Measurements from ENCODE around the gene ATP10D. TPM values are rescaled to one million over a fixed set of nuclear protein-coding genes. Genes with fewer than 3 reads are reported as not detected.

The ATP10D gene
- polyA plus RNA-seq, 1 of the 3 experiments (the other 2 are of a cell fraction) = 7.9 TPM

DNA sequence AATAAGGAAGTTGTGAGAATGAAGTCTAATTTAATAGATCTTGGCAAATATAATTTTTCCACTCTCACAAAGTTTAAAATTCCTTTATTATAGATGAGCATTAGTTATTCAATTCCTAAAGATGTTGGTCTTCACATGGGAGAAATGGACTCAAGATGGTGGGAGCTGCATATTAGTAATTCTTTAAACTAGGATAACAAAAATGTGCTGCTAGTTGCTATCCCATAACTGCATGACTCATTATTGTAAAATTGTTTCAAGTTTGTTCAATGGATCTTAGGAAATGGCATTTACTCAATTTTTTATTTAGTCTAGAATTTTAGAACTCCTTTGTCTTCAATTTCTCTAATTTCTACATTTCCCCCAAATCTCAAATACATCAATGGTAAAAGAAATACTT is 155.8 kb downstream of the ATP10D start:
- Histone ChIP-seq H3K9me3 (no peaks in the 10 kb centered on the region), H3K4me2 (no peak overlapping the region), H3K27me3 (ENCODE audit: insufficient read depth) (no peaks in the 10 kb centered on the region), H3K4me3 (ENCODE audit: low read depth in 2 of 2, low read length in 1 of 2) (no peak overlapping the region), H3K79me2 (ENCODE audit: insufficient read depth) (no peaks in the 10 kb centered on the region), H3K4me1 (ENCODE audit: control insufficient read depth in 1 of 2, insufficient read depth in 2 of 2, low read depth in 1 of 2, low read length in 1 of 2) (peaks cover 4 to 12% of the 10 kb centered on the region in 2 experiments; a peak in 3 of 4 replicates), H2AFZ (ENCODE audit: low read depth) (no peak overlapping the region), H3K9me2 (no peaks in the 10 kb centered on the region), H3F3A (replicated peaks; ENCODE audit: insufficient read depth) (no peaks in the 10 kb centered on the region), H3K9ac (no peak overlapping the region), H4K20me1 (ENCODE audit: insufficient read depth) (no peaks in the 10 kb centered on the region), H3K36me3 (replicated peaks in 1 of 2; ENCODE audit: control insufficient read depth in 1 of 2, insufficient read depth in 2 of 2, low read length in 1 of 2) (no peaks in the 10 kb centered on the region), H3K27ac (ENCODE audit: low read depth in 2 of 2, low read length in 1 of 2) (no peak overlapping the region)
- TF ChIP-seq NRF1 (IDR thresholded peaks at IDR 0.05; ENCODE audit: low read depth, low read length) = no peak
- TF ChIP-seq GABPA (IDR thresholded peaks at IDR 0.05; ENCODE audit: low read depth) = no peak
- no peak for TF ChIP-seq EP300 (IDR thresholded peaks at IDR 0.05; ENCODE audit: borderline replicate concordance in 1 of 2, low read depth in 1 of 2, low read length in 1 of 2)
- TF ChIP-seq, protein P1, sequence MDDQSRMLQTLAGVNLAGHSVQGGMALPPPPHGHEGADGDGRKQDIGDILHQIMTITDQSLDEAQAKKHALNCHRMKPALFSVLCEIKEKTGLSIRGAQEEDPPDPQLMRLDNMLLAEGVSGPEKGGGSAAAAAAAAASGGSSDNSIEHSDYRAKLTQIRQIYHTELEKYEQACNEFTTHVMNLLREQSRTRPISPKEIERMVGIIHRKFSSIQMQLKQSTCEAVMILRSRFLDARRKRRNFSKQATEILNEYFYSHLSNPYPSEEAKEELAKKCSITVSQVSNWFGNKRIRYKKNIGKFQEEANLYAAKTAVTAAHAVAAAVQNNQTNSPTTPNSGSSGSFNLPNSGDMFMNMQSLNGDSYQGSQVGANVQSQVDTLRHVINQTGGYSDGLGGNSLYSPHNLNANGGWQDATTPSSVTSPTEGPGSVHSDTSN (IDR thresholded peaks at IDR 0.05) = no peak
- no peak for TF ChIP-seq POLR2AphosphoS5 (IDR thresholded peaks at IDR 0.05; ENCODE audit: low read depth, low read length)
- no peak for TF ChIP-seq FOXM1 (IDR thresholded peaks at IDR 0.05; ENCODE audit: low read depth)
- TF ChIP-seq RFX5 (IDR thresholded peaks at IDR 0.05; ENCODE audit: low read length) = no peak
- no peak for TF ChIP-seq EZH2phosphoT487 (IDR thresholded peaks at IDR 0.05; ENCODE audit: borderline replicate concordance, low read depth)
- TF ChIP-seq, protein P2, sequence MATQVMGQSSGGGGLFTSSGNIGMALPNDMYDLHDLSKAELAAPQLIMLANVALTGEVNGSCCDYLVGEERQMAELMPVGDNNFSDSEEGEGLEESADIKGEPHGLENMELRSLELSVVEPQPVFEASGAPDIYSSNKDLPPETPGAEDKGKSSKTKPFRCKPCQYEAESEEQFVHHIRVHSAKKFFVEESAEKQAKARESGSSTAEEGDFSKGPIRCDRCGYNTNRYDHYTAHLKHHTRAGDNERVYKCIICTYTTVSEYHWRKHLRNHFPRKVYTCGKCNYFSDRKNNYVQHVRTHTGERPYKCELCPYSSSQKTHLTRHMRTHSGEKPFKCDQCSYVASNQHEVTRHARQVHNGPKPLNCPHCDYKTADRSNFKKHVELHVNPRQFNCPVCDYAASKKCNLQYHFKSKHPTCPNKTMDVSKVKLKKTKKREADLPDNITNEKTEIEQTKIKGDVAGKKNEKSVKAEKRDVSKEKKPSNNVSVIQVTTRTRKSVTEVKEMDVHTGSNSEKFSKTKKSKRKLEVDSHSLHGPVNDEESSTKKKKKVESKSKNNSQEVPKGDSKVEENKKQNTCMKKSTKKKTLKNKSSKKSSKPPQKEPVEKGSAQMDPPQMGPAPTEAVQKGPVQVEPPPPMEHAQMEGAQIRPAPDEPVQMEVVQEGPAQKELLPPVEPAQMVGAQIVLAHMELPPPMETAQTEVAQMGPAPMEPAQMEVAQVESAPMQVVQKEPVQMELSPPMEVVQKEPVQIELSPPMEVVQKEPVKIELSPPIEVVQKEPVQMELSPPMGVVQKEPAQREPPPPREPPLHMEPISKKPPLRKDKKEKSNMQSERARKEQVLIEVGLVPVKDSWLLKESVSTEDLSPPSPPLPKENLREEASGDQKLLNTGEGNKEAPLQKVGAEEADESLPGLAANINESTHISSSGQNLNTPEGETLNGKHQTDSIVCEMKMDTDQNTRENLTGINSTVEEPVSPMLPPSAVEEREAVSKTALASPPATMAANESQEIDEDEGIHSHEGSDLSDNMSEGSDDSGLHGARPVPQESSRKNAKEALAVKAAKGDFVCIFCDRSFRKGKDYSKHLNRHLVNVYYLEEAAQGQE (IDR thresholded peaks at IDR 0.05; ENCODE audit: low read depth, low read length) = no peak
- TF ChIP-seq SMC3 (IDR thresholded peaks at IDR 0.05; ENCODE audit: low read depth, low read length) = no peak
- no peak for TF ChIP-seq FOXJ3 (CRISPR knock-in tag; IDR thresholded peaks at IDR 0.05)
- TF ChIP-seq MEF2A (IDR thresholded peaks at IDR 0.05; ENCODE audit: borderline replicate concordance, low read depth) = no peak
- TF ChIP-seq NFIC (IDR thresholded peaks at IDR 0.05; ENCODE audit: borderline replicate concordance) = no peak
- no peak for TF ChIP-seq RXRA (IDR thresholded peaks at IDR 0.05; ENCODE audit: borderline replicate concordance, low read depth)
- no peak for TF ChIP-seq TAF1 (IDR thresholded peaks at IDR 0.05; ENCODE audit: borderline replicate concordance, low read depth, low read length)
- no peak for TF ChIP-seq MXI1 (IDR thresholded peaks at IDR 0.05; ENCODE audit: low read depth, low read length)
- no peak for TF ChIP-seq CTCF (IDR thresholded peaks at IDR 0.05)
- no peak for TF ChIP-seq USF2 (IDR thresholded peaks at IDR 0.05; ENCODE audit: borderline replicate concordance, low read depth, low read length)
- DNase-seq = no peak
- CTCF ChIA-PET = interaction anchor here (1.5 kb wide), 1 partner anchor 27 kb away, joined by 3 read pairs; no protein-coding TSS in a partner anchor
- POLR2A ChIA-PET = no interaction called here
